Hepatocyte (in vitro differentiated cells): ENCODE results near the gene CHAD. TPM values are rescaled to one million over a fixed set of nuclear protein-coding genes. Genes with fewer than 3 reads are reported as not detected.

ENCODE experiments used
- DNase-seq: peaks from one replicate; pipeline ENCODE4 v3.0.0-alpha.2; 2016; ENCODE audit warnings: low spot score
- H2AFZ ChIP-seq: fragments of 200-600 bp; sonication (generic); 2 replicates; pipeline ENCODE4 v1.6.0; 2016; ENCODE audit warnings: antibody characterized with exemption, mild to moderate bottlenecking
- H3K27ac ChIP-seq: fragments of 200-600 bp; sonication (generic); 2 replicates; pipeline ENCODE4 v1.5.1; 2016; ENCODE audit warnings: mild to moderate bottlenecking
- H3K27me3 ChIP-seq: fragments of 200-600 bp; sonication (generic); 2 replicates; pipeline ENCODE4 v1.6.1; 2016
- H3K36me3 ChIP-seq: fragments of 200-600 bp; sonication (generic); replicated peaks from 2 replicates; pipeline ENCODE4 v1.5.1; 2016; ENCODE audit warnings: low read depth; ENCODE audit not compliant: insufficient read depth
- H3K4me1 ChIP-seq: fragments of 200-600 bp; sonication (generic); 2 replicates; pipeline ENCODE4 v1.5.1; 2016; ENCODE audit warnings: mild to moderate bottlenecking, moderate library complexity; ENCODE audit not compliant: insufficient read depth
- H3K4me2 ChIP-seq: fragments of 200-600 bp; sonication (generic); 2 replicates; pipeline ENCODE4 v1.6.0; 2016
- H3K4me3 ChIP-seq: fragments of 200-600 bp; sonication (generic); 2 replicates; pipeline ENCODE4 v1.5.1; 2016; ENCODE audit warnings: mild to moderate bottlenecking
- H3K79me2 ChIP-seq: fragments of 200-600 bp; sonication (generic); 2 replicates; pipeline ENCODE4 v1.6.0; 2017; ENCODE audit warnings: mild to moderate bottlenecking
- H3K9me2 ChIP-seq: fragments of 200-600 bp; sonication (generic); replicated peaks from 2 replicates; pipeline ENCODE4 v1.6.0; 2017; ENCODE audit warnings: mild to moderate bottlenecking; ENCODE audit not compliant: insufficient read depth
- H3K9me3 ChIP-seq: fragments of 200-600 bp; sonication (generic); 2 replicates; pipeline ENCODE4 v1.5.1; 2016; ENCODE audit warnings: low read depth, mild to moderate bottlenecking
- H4K20me1 ChIP-seq: fragments of 200-600 bp; sonication (generic); 2 replicates; pipeline ENCODE4 v1.6.0; 2016; ENCODE audit warnings: mild to moderate bottlenecking; ENCODE audit not compliant: insufficient read depth, poor library complexity, severe bottlenecking
- CTCF ChIP-seq: fragments of 200-600 bp; sonication (generic); IDR thresholded peaks from 2 replicates; pipeline ENCODE4 v1.5.1; 2016; ENCODE audit warnings: antibody characterized with exemption, mild to moderate bottlenecking; ENCODE audit not compliant: poor library complexity
- EZH2 ChIP-seq: fragments of 200-600 bp; sonication (generic); IDR thresholded peaks from 2 replicates; pipeline ENCODE4 v1.6.1; 2016; ENCODE audit warnings: antibody characterized with exemption, mild to moderate bottlenecking, borderline replicate concordance
- EZH2phosphoT487 ChIP-seq: fragments of 200-600 bp; sonication (generic); IDR thresholded peaks from one replicate; pipeline ENCODE4 v1.6.1; 2018; ENCODE audit warnings: antibody characterized with exemption, mild to moderate bottlenecking, low read depth, moderate library complexity; ENCODE audit not compliant: unreplicated experiment, severe bottlenecking
- WGBS: methylation state at CpG from one replicate; pipeline ENCODE4 v1.1.6; 2016; ENCODE audit warnings: low lambda C conversion rate; ENCODE audit errors: missing lambda C conversion rate; 5-methylcytosine and 5-hydroxymethylcytosine counted together
- polyA plus RNA-seq: library from polyadenylated mRNA; unstranded; fragments of >200 nt; fragmentation: Nextera tagmentation; extraction: Ambion mirVana; gene quantifications from 2 replicates; pipeline ENCODE4 v1.2.1, GENCODE V29; 2016
- total RNA-seq: library from RNA; depleted of rRNA; stranded (reverse); fragments of >200 nt; gene quantifications from 2 replicates; pipeline ENCODE4 v1.2.3, GENCODE V29; 2014

The CHAD gene
- total and polyA plus RNA-seq, 2 experiments from 2014 or later = 0.20 to 1.8 TPM

GRCh38 chr17:50458270-50458669 lies 10.4 kb downstream of the CHAD start:
- Histone ChIP-seq H2AFZ (no peak overlapping the region), H3K4me2 (no peak overlapping the region), H3K4me3 (no peak overlapping the region), H3K79me2 (peaks cover 3% of the 10 kb centered on the region), H3K9me3 (no peaks in the 10 kb centered on the region), H3K27me3 (no peaks in the 10 kb centered on the region), H3K9me2 (no peaks in the 10 kb centered on the region), H3K27ac (peak overlapping the region; percentile 83), H3K36me3 (no peaks in the 10 kb centered on the region), H4K20me1 (no peaks in the 10 kb centered on the region), H3K4me1 (peaks cover 12% of the 10 kb centered on the region)
- no peak for DNase-seq
- TF ChIP-seq CTCF (no peak), EZH2 (no peak), EZH2phosphoT487 (no peak)
- 69% methylated on average over 3 of the region's 3 CpGs for WGBS

GRCh38 chr17:50457621-50458020 lies 11.1 kb downstream of the CHAD start:
- Histone ChIP-seq H3K27me3 (no peaks in the 10 kb centered on the region), H3K79me2 (peaks cover 9% of the 10 kb centered on the region), H3K9me2 (no peaks in the 10 kb centered on the region), H3K4me2 (no peak overlapping the region), H3K9me3 (no peaks in the 10 kb centered on the region), H4K20me1 (no peaks in the 10 kb centered on the region), H3K4me3 (no peak overlapping the region), H3K36me3 (no peaks in the 10 kb centered on the region), H3K4me1 (peaks cover 12% of the 10 kb centered on the region), H3K27ac (no peak overlapping the region), H2AFZ (no peak overlapping the region)
- no peak for DNase-seq
- 98% methylated on average over 4 of the region's 4 CpGs for WGBS
- TF ChIP-seq CTCF (no peak), EZH2phosphoT487 (no peak), EZH2 (no peak)

GRCh38 chr17:50453901-50454300 lies 14.8 kb downstream of the CHAD start:
- no peaks in the 10 kb centered on the region for H3K36me3 ChIP-seq
- no peak overlapping the region for H3K27ac ChIP-seq
- TF ChIP-seq EZH2phosphoT487 (no peak), CTCF (no peak), EZH2 (no peak)
- H3K79me2 ChIP-seq = peaks cover 13% of the 10 kb centered on the region
- peaks cover 5% of the 10 kb centered on the region for H3K4me1 ChIP-seq
- no peak overlapping the region for H3K4me2 ChIP-seq
- no peaks in the 10 kb centered on the region for H4K20me1 ChIP-seq
- no peaks in the 10 kb centered on the region for H3K9me3 ChIP-seq
- H3K9me2 ChIP-seq = no peaks in the 10 kb centered on the region
- H2AFZ ChIP-seq = no peak overlapping the region
- no peak for DNase-seq
- 91% methylated on average over 3 of the region's 3 CpGs for WGBS
- H3K4me3 ChIP-seq = no peak overlapping the region
- H3K27me3 ChIP-seq = no peaks in the 10 kb centered on the region
